ENCODE measurements around the gene PRPF6. TPM values are rescaled to one million over a fixed set of nuclear protein-coding genes. Genes with fewer than 3 reads are reported as not detected.

The PRPF6 gene
- total and polyA plus RNA-seq, 2 of the 13 experiments (the other 11 are each of a cell fraction or from before 2014, with no cell fraction given), result 63.7 to 101 TPM

DNA sequence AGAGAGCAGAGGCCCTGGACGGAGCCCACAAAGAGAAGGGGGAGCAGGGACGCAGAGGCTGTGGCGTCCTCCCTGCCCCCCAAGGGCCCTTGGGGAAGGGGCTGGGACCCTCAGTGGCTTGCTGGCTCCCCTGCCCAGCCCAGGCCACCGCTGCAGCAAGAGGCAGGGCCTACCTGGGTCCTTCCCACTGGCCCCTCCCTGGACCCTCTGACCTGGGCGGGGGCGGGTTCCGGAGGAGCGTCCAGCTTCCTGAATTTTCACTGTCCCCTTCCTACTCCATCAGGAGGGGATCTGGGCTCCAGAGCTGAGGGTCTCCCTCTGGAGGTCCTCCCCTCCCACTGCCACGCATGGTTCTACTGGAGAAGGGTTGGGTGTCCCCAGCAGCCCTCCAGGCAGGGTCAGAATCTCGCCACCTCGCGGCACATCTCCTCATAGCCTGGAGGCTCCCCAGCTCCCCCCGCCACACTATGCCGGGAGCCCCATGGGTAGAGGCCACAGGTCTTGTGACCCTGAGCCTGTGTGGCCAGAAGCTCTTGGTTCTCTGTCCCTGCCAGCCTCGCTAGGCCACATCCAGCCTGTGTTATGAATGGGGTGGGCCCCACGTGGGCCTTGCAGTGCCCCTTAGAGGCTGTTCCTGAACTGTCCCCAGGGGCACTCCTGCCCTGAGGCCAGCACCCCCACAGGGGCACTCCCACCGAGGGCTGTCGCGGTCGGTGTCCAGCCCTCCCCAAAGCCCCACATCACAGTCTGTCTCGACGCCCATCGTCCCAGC, 69.5 kb downstream of the PRPF6 start (continued):
- TF ChIP-seq, protein P1, sequence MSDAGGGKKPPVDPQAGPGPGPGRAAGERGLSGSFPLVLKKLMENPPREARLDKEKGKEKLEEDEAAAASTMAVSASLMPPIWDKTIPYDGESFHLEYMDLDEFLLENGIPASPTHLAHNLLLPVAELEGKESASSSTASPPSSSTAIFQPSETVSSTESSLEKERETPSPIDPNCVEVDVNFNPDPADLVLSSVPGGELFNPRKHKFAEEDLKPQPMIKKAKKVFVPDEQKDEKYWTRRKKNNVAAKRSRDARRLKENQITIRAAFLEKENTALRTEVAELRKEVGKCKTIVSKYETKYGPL (CRISPR knock-in tag; IDR thresholded peaks at IDR 0.05), result no peak
- TF ChIP-seq, protein P2, sequence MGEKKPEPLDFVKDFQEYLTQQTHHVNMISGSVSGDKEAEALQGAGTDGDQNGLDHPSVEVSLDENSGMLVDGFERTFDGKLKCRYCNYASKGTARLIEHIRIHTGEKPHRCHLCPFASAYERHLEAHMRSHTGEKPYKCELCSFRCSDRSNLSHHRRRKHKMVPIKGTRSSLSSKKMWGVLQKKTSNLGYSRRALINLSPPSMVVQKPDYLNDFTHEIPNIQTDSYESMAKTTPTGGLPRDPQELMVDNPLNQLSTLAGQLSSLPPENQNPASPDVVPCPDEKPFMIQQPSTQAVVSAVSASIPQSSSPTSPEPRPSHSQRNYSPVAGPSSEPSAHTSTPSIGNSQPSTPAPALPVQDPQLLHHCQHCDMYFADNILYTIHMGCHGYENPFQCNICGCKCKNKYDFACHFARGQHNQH (CRISPR knock-in tag; IDR thresholded peaks at IDR 0.05), result peak; percentile 81
- TF ChIP-seq ZNF180 (CRISPR knock-in tag; IDR thresholded peaks at IDR 0.05; ENCODE audit: borderline replicate concordance, low read depth), result peak; percentile 78; the same call in 1 of the 2 replicates
- TF ChIP-seq ZNF496 (CRISPR knock-in tag; IDR thresholded peaks at IDR 0.05; ENCODE audit: insufficient replicate concordance), result no peak
- TF ChIP-seq ARNT2 (CRISPR knock-in tag; IDR thresholded peaks at IDR 0.05; ENCODE audit: low read depth), result no peak; the same call in 1 of the 2 replicates
- TF ChIP-seq, protein P3, sequence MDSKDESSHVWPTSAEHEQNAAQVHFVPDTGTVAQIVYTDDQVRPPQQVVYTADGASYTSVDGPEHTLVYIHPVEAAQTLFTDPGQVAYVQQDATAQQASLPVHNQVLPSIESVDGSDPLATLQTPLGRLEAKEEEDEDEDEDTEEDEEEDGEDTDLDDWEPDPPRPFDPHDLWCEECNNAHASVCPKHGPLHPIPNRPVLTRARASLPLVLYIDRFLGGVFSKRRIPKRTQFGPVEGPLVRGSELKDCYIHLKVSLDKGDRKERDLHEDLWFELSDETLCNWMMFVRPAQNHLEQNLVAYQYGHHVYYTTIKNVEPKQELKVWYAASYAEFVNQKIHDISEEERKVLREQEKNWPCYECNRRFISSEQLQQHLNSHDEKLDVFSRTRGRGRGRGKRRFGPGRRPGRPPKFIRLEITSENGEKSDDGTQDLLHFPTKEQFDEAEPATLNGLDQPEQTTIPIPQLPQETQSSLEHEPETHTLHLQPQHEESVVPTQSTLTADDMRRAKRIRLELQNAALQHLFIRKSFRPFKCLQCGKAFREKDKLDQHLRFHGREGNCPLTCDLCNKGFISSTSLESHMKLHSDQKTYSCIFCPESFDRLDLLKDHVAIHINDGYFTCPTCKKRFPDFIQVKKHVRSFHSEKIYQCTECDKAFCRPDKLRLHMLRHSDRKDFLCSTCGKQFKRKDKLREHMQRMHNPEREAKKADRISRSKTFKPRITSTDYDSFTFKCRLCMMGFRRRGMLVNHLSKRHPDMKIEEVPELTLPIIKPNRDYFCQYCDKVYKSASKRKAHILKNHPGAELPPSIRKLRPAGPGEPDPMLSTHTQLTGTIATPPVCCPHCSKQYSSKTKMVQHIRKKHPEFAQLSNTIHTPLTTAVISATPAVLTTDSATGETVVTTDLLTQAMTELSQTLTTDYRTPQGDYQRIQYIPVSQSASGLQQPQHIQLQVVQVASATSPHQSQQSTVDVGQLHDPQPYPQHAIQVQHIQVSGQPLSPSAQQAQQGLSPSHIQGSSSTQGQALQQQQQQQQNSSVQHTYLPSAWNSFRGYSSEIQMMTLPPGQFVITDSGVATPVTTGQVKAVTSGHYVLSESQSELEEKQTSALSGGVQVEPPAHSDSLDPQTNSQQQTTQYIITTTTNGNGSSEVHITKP (CRISPR knock-in tag; IDR thresholded peaks at IDR 0.05; ENCODE audit: low read depth), result peak; percentile 32; the same call in 1 of the 2 replicates
- TF ChIP-seq SKI (IDR thresholded peaks at IDR 0.05; ENCODE audit: partially characterized antibody), result no peak
- TF ChIP-seq, protein P4, sequence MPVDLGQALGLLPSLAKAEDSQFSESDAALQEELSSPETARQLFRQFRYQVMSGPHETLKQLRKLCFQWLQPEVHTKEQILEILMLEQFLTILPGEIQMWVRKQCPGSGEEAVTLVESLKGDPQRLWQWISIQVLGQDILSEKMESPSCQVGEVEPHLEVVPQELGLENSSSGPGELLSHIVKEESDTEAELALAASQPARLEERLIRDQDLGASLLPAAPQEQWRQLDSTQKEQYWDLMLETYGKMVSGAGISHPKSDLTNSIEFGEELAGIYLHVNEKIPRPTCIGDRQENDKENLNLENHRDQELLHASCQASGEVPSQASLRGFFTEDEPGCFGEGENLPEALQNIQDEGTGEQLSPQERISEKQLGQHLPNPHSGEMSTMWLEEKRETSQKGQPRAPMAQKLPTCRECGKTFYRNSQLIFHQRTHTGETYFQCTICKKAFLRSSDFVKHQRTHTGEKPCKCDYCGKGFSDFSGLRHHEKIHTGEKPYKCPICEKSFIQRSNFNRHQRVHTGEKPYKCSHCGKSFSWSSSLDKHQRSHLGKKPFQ (CRISPR knock-in tag; IDR thresholded peaks at IDR 0.05; ENCODE audit: insufficient replicate concordance), result peak; percentile 78
- TF ChIP-seq ZNF367 (CRISPR knock-in tag; IDR thresholded peaks at IDR 0.05; ENCODE audit: borderline replicate concordance), result peak; percentile 65; the same call in 1 of the 2 replicates
- TF ChIP-seq, protein P5, sequence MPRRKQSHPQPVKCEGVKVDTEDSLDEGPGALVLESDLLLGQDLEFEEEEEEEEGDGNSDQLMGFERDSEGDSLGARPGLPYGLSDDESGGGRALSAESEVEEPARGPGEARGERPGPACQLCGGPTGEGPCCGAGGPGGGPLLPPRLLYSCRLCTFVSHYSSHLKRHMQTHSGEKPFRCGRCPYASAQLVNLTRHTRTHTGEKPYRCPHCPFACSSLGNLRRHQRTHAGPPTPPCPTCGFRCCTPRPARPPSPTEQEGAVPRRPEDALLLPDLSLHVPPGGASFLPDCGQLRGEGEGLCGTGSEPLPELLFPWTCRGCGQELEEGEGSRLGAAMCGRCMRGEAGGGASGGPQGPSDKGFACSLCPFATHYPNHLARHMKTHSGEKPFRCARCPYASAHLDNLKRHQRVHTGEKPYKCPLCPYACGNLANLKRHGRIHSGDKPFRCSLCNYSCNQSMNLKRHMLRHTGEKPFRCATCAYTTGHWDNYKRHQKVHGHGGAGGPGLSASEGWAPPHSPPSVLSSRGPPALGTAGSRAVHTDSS (CRISPR knock-in tag; conservative IDR thresholded peaks at IDR 0.05), result 0 out of 2 replicates have a peak, but pooled peaks have one; percentile 91
- peak; percentile 94 for TF ChIP-seq ZFP37 (CRISPR knock-in tag; IDR thresholded peaks at IDR 0.05; ENCODE audit: borderline replicate concordance)
- peak; percentile 33; the same call in 1 of the 2 replicates for TF ChIP-seq CBFB (CRISPR knock-in tag; IDR thresholded peaks at IDR 0.05)
- TF ChIP-seq SMAD1 (CRISPR knock-in tag; IDR thresholded peaks at IDR 0.05; ENCODE audit: borderline replicate concordance, low read depth), result peak; percentile 86; the same call in 1 of the 2 replicates
- TF ChIP-seq BCL6 (CRISPR knock-in tag; IDR thresholded peaks at IDR 0.05), result no peak
- TF ChIP-seq FOXC1 (CRISPR knock-in tag; IDR thresholded peaks at IDR 0.05; ENCODE audit: borderline replicate concordance), result peak; percentile 61
- no peak for TF ChIP-seq ZNF569 (CRISPR knock-in tag; IDR thresholded peaks at IDR 0.05; ENCODE audit: borderline replicate concordance)
- peak; percentile 75; the same call in 1 of the 2 replicates for TF ChIP-seq ZNF598 (CRISPR knock-in tag; IDR thresholded peaks at IDR 0.05; ENCODE audit: borderline replicate concordance)
- 0 out of 2 replicates have a peak, but pooled peaks have one; percentile 58 for TF ChIP-seq HOXD1 (CRISPR knock-in tag; IDR thresholded peaks at IDR 0.05)
- TF ChIP-seq PAWR (CRISPR knock-in tag; IDR thresholded peaks at IDR 0.05; ENCODE audit: borderline replicate concordance), result no peak

Data from HepG2 (cell line).